Nephron (organoid): Measurements from ENCODE around the gene CDT1.

Experiments
- H3K27ac Mint-ChIP-seq, 3 experiments: 2 replicates each; pipeline ENCODE4 v1.8.0; 2020; ENCODE audit warnings: mixed read lengths in 3 of 3, mild to moderate bottlenecking in 2 of 3, moderate library complexity in 1 of 3
- H3K27me3 Mint-ChIP-seq: 2 replicates; pipeline ENCODE4 v1.8.0; 2021; ENCODE audit warnings: low read depth, mild to moderate bottlenecking, moderate library complexity, mixed read lengths
- H3K36me3 Mint-ChIP-seq: 2 replicates; pipeline ENCODE4 v1.8.0; 2020; ENCODE audit warnings: low read depth, mixed read lengths
- H3K4me1 Mint-ChIP-seq: 2 replicates; pipeline ENCODE4 v1.8.0; 2020; ENCODE audit warnings: mixed read lengths
- H3K4me3 Mint-ChIP-seq, 3 experiments: 2 replicates each; pipeline ENCODE4 v1.8.0; 2020; ENCODE audit warnings: mild to moderate bottlenecking in 3 of 3, mixed read lengths in 3 of 3, moderate library complexity in 2 of 3
- H3K9me3 Mint-ChIP-seq: 2 replicates; pipeline ENCODE4 v1.8.0; 2020; ENCODE audit warnings: mixed read lengths
- TF ChIP-seq, protein P1 (sequence below), 3 experiments: fragments of 200-600 bp; sonication (generic); IDR thresholded peaks; one replicate each; pipeline ENCODE4 v1.5.0; 2021; ENCODE audit warnings: antibody characterized with exemption in 3 of 3; ENCODE audit not compliant: unreplicated experiment in 3 of 3

CDT1 gene

DNA sequence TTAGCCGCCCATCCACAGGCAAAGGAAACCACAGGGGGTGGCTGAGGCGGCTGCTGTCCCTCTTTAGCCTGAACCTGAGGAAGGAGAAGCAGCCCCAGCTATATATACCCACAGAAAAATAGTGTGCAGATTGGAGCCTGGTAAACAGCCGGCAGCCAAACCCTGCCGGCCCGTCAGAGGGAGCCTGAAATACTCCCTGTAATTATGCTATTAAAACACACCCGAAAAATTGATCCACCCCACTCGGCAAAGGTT, 25.4 kb upstream of the CDT1 start:
- no peak overlapping the region for H3K4me3 Mint-ChIP-seq
- H3K27ac Mint-ChIP-seq, result no peak overlapping the region
- peaks cover 57% of the 10 kb centered on the region for H3K27me3 Mint-ChIP-seq
- H3K36me3 Mint-ChIP-seq, result no peaks in the 10 kb centered on the region
- TF ChIP-seq, protein P1, sequence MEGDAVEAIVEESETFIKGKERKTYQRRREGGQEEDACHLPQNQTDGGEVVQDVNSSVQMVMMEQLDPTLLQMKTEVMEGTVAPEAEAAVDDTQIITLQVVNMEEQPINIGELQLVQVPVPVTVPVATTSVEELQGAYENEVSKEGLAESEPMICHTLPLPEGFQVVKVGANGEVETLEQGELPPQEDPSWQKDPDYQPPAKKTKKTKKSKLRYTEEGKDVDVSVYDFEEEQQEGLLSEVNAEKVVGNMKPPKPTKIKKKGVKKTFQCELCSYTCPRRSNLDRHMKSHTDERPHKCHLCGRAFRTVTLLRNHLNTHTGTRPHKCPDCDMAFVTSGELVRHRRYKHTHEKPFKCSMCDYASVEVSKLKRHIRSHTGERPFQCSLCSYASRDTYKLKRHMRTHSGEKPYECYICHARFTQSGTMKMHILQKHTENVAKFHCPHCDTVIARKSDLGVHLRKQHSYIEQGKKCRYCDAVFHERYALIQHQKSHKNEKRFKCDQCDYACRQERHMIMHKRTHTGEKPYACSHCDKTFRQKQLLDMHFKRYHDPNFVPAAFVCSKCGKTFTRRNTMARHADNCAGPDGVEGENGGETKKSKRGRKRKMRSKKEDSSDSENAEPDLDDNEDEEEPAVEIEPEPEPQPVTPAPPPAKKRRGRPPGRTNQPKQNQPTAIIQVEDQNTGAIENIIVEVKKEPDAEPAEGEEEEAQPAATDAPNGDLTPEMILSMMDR (IDR thresholded peaks at IDR 0.05; ENCODE audit: unreplicated experiment in 3 of 3), result no peak
- no peaks in the 10 kb centered on the region for H3K9me3 Mint-ChIP-seq
- peaks cover 30% of the 10 kb centered on the region for H3K4me1 Mint-ChIP-seq

GRCh38 chr16:88778541-88779065, 25.0 kb upstream of the CDT1 start:
- TF ChIP-seq, protein P1 (IDR thresholded peaks at IDR 0.05; ENCODE audit: unreplicated experiment in 3 of 3), result no peak

GRCh38 chr16:88779406-88780141, 24.0 kb upstream of the CDT1 start:
- Mint-ChIP-seq H3K4me1 (peaks cover 35% of the 10 kb centered on the region), H3K36me3 (no peaks in the 10 kb centered on the region), H3K27me3 (peaks cover 62% of the 10 kb centered on the region), H3K9me3 (no peaks in the 10 kb centered on the region), H3K4me3 (peak overlapping the region in 1 of 3 experiments; percentile 42), H3K27ac (peak overlapping the region in 2 of 3 experiments; percentile 19 to 39)
- TF ChIP-seq, protein P1 (IDR thresholded peaks at IDR 0.05; ENCODE audit: unreplicated experiment in 3 of 3), result no peak

More at GRCh38 chr16:88778541-88779065, 25.0 kb upstream of the CDT1 start:
- Mint-ChIP-seq H3K4me3 (no peak overlapping the region), H3K27me3 (peaks cover 61% of the 10 kb centered on the region), H3K9me3 (no peaks in the 10 kb centered on the region), H3K4me1 (peaks cover 34% of the 10 kb centered on the region), H3K27ac (no peak overlapping the region), H3K36me3 (no peaks in the 10 kb centered on the region)

- Mint-ChIP-seq H3K4me3 (peak overlapping the region in 1 of 3 experiments; percentile 6), H3K27ac (peak overlapping the region in 2 of 3 experiments; percentile 19 to 26), H3K27me3 (peaks cover 58% of the 10 kb centered on the region), H3K9me3 (no peaks in the 10 kb centered on the region), H3K4me1 (peaks cover 35% of the 10 kb centered on the region), H3K36me3 (no peaks in the 10 kb centered on the region)
- TF ChIP-seq, protein P1 (IDR thresholded peaks at IDR 0.05; ENCODE audit: unreplicated experiment in 3 of 3), result no peak
These were observed 23.2 kb upstream of the CDT1 start for GRCh38 chr16:88780142-88781062.

DNA sequence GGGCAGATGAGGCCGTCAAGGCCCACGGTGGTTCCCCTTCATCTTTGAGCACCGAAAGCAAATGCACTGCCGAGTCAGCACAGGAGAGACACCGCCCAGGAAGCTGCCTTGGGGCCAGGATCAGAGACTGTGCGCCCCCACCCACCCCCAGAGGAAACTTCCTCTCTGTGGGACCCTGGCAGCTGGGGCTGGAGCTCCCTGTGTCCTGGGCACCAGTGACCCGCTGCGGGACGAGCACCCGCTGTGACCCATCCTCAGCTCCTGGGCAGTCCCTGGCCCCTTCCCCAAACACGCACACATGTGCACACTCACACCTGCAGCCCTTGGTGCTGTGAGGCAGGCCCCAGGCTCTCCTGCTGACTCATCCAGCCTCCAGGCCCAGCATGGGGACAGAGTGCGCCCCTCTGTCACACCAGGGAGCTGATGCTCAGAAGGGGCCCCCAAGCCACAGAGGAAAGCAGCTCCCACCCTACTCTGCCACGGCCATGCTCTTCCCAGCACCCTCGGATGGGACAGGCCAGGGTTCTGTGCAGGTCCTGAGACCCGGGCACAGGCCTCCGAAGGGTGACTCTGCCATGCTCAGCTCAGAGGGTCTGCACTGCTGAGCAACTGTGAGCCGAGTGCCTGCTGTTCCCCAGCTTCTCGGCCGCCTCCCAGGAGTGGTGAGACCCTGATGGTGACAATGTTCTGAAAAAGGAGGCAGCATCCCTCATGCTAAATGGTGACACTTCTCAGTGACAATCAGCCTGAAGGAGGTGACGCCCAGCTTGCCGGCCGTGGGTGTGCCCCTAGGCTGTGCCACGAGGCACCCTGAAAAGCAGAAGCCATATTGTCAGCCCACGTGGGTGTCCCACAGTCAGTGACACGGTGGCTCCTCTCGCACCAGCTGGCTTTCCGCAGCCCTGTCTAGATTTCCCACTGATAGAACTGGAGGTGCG, 22.2 kb upstream of the CDT1 start:
- H3K27me3 Mint-ChIP-seq, result peaks cover 53% of the 10 kb centered on the region
- TF ChIP-seq, protein P1 (IDR thresholded peaks at IDR 0.05; ENCODE audit: unreplicated experiment in 3 of 3), result no peak
- no peaks in the 10 kb centered on the region for H3K9me3 Mint-ChIP-seq
- H3K4me1 Mint-ChIP-seq, result peaks cover 35% of the 10 kb centered on the region
- peak overlapping the region in 1 of 3 experiments; percentile 6 for H3K4me3 Mint-ChIP-seq
- H3K27ac Mint-ChIP-seq, result no peak overlapping the region
- H3K36me3 Mint-ChIP-seq, result no peaks in the 10 kb centered on the region
